PC-3 (cell line): ENCODE results near the gene ITGA8.

Experiments
- EZH2phosphoT487 ChIP-seq: fragments of 300-600 bp; sonication (generic); IDR thresholded peaks from 2 replicates; pipeline ENCODE4 v1.6.1; 2018; ENCODE audit warnings: mild to moderate bottlenecking, antibody characterized with exemption, low read length, borderline replicate concordance
- TF ChIP-seq, protein P1 (sequence below): fragments of 300-600 bp; sonication (generic); conservative IDR thresholded peaks from 2 replicates; pipeline ENCODE4 v1.5.1; 2017; ENCODE audit warnings: antibody characterized with exemption, low read depth, mild to moderate bottlenecking, low read length

- TF ChIP-seq, protein P1, sequence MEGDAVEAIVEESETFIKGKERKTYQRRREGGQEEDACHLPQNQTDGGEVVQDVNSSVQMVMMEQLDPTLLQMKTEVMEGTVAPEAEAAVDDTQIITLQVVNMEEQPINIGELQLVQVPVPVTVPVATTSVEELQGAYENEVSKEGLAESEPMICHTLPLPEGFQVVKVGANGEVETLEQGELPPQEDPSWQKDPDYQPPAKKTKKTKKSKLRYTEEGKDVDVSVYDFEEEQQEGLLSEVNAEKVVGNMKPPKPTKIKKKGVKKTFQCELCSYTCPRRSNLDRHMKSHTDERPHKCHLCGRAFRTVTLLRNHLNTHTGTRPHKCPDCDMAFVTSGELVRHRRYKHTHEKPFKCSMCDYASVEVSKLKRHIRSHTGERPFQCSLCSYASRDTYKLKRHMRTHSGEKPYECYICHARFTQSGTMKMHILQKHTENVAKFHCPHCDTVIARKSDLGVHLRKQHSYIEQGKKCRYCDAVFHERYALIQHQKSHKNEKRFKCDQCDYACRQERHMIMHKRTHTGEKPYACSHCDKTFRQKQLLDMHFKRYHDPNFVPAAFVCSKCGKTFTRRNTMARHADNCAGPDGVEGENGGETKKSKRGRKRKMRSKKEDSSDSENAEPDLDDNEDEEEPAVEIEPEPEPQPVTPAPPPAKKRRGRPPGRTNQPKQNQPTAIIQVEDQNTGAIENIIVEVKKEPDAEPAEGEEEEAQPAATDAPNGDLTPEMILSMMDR: no peak
- no peak for TF ChIP-seq EZH2phosphoT487
Measured at GRCh38 chr10:15738270-15738925, 18.7 kb upstream of the ITGA8 start.
